CD4-positive, alpha-beta T cell treated with Interferon gamma for 1 hour (primary cell): Measurements from ENCODE around the gene RSU1.
"Not testable (repeated sequence)": the region's sequence is repeated elsewhere in the genome, so short reads cannot be mapped to it uniquely, and the experiment has no call there.

Source experiments
- DNase-seq: peaks from one replicate; pipeline ENCODE4 v3.0.0-alpha.2; 2020

RSU1 gene

GRCh38 chr10:16777473-16778370, 39.5 kb downstream of the RSU1 start:
- no peak for DNase-seq

DNA sequence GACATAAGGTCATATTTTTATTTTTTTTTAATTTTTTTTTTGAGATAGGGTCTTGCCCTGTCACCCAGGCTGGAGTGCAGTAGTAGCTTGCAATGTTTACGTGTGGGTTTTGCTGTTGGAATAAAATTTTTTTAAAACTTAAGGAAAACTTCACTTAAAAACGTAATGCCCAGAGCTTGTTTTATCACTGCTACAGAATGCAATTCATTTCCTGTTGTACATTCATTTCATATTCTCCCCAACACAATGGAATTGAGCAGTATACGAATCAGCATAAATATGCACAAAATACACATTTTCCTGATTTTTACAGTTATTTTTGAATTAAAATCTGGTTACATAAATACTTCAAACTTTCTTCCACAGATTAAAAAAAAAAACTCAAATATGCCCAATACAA, 40.3 kb downstream of the RSU1 start:
- no peak for DNase-seq

GRCh38 chr10:16773334-16773733, 43.9 kb downstream of the RSU1 start:
- DNase-seq = no peak

- DNase-seq = no peak
These were observed 46.6 kb downstream of the RSU1 start for GRCh38 chr10:16770670-16771069.

- no peak for DNase-seq
These were observed 47.1 kb downstream of the RSU1 start for GRCh38 chr10:16770141-16770540.

DNA sequence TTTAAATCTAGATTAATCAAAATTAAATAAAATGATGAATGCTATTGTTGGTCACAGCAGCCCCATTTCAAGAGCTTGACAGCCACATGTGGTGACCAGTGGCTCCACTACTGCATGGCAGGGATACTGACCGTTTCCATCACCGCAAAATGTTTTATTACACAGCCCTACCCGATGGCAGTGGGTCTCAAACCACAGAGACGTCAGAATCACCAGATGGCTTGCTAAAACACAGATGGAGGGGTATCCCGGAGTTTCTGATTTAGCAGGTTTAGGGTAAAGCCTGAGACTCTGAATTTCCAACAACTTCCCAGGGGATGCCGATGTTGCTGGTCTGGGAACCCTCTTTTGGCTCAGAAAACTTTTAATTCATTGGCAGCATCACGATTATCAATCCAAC, 47.9 kb downstream of the RSU1 start:
- DNase-seq = no peak

DNA sequence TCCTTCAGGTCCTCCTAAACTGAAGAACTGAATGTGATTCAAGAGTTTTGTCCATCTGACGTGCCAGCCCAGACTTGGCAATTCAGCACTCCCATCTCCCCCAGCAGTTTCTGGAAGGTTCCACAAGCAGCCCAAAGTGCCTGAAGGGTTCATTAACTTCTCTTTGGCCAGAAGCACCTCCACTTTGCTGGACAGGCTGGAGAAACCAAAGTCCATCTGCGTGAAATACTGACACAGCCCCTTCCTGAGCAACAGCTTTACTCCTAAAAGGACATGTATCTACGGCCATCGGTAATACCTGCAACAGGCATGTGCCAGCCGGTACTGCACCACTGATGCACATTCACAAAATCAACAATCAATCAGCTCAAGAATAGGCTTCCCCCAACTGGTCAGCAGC, 48.5 kb downstream of the RSU1 start:
- DNase-seq = no peak

- no peak for DNase-seq
These were observed 51.5 kb downstream of the RSU1 start for GRCh38 chr10:16765509-16766375.

DNA sequence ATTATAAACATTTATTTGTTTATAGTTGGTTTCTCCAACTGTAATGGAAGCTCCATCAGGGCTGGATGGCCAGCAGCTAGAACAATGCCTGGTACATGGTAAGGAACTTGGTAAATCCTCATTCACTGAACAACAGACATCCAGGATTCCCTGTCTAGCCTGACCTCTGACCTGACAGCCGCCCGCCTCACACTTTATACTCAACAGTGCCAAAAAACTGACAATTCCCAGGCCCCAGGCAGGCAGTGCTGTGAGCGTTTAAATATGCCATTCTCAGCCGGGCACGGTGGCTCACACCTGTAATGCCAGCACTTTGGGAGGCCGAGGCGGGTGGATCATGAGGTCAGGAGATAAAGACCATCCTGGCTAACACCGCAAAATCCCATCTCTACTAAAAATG, 55.9 kb downstream of the RSU1 start:
- no peak for DNase-seq

GRCh38 chr10:16756561-16757221, 60.5 kb downstream of the RSU1 start:
- DNase-seq = no peak

- no peak for DNase-seq
These were observed 62.5 kb downstream of the RSU1 start for GRCh38 chr10:16754765-16755164.

DNA sequence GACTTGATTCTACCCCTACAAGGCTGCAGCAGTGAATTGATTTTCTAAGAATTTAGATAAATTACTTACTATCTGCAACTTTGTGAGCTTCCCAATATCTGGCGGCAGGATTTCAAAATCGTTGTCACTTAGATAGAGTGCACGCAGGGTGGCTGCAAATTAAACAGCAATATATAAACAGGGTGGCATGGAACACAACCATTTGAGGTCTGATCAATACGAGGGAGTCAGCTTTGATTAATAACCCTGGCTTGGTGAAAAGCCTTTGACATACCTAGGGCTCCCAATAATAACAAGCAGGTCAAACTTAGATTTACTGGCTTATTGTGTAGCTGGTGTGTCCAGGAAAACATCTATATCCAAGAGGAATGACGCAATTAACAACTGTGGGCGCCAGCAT, 64.4 kb downstream of the RSU1 start:
- not testable (repeated sequence) for DNase-seq

GRCh38 chr10:16752099-16752498, 65.1 kb downstream of the RSU1 start:
- DNase-seq = no peak

DNA sequence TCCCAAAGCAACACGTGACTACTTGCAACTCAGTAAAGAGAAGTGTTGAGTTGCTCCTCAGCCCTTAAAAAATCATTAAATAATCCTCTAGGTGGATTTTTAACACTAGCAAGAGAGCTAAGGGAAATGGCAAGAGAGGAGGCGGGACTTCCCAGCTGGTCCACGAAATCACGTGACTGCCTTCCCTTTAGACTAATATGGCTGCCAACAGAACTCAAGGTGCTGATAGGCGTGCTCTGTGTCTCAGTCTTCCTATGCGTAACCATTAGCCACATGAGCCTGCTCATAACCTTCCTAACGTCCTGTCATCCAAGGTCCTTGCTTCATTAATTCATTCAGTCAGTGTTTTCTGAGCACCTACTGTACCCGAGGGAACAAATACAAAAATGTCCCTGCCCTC, 66.0 kb downstream of the RSU1 start:
- DNase-seq = no peak

GRCh38 chr10:16750461-16750860, 66.8 kb downstream of the RSU1 start:
- no peak for DNase-seq

GRCh38 chr10:16748749-16749148, 68.5 kb downstream of the RSU1 start:
- DNase-seq = no peak

- no peak for DNase-seq
These were observed 70.4 kb downstream of the RSU1 start for GRCh38 chr10:16746856-16747255.

DNA sequence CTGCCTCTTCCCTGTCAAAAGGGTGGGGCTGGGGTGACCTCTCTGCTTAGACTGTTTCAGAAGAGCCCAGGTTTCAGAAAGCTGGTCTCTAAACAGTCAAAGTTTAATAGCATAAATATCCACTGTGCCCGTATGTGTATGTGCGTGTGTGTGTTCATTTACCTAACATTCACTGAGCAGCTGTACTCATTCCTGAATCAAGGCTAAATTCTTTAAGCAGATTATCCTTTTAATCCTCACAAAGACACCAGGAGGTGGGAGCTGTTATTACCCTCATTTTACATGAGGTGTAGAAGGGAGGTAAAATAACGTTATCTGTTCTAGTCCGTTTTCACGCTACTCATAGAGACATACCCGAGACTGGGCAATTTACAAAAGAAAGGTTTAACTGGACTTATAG, 72.2 kb downstream of the RSU1 start:
- DNase-seq = no peak

GRCh38 chr10:16742165-16742960, 74.9 kb downstream of the RSU1 start:
- DNase-seq = no peak

- DNase-seq = no peak
These were observed 75.7 kb downstream of the RSU1 start for GRCh38 chr10:16741540-16741939.

DNA sequence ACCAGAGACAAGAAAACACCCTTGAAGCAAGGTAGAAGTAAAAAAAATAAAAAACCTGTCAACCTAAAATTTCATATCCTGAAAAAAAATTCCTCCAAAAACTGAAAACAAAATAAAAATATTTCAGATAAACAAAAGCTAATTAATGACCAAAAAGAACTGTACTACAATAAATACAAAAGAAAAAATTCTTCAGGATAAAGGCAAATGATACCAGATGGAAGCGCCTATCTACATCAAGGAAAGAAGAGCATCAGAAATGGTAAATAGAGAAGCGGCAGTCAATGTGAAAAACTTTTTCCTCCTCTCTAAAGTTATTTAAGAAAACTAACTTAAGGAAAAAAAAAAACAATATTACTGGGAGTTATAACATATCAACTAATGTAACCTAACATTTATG, 79.8 kb downstream of the RSU1 start:
- DNase-seq = no peak

- DNase-seq = no peak
These were observed 81.6 kb downstream of the RSU1 start for GRCh38 chr10:16735671-16736070.

GRCh38 chr10:16732376-16732775, 84.8 kb downstream of the RSU1 start:
- DNase-seq = no peak
